GM12878 (cell line): ENCODE data around the gene TMED1.

Experiments
- CTCF ChIP-seq, 3 experiments: IDR thresholded peaks in 2 of 3; conservative IDR thresholded peaks in 1 of 3; 2 replicates each; pipeline ENCODE4 v1.5.1; 2011; ENCODE audit warnings: low read depth in 3 of 3, low read length in 3 of 3, mild to moderate bottlenecking in 3 of 3, control low read depth in 2 of 3, moderate library complexity in 2 of 3, inconsistent platforms in 1 of 3, mixed read lengths in 1 of 3; ENCODE audit not compliant: control insufficient read depth in 2 of 3, insufficient read depth in 1 of 3; ENCODE audit errors: extremely low read depth in 1 of 3
- CUX1 ChIP-seq: IDR thresholded peaks from 2 replicates; pipeline ENCODE4 v1.6.1; 2012; ENCODE audit warnings: improper control_type of control experiment, low read depth, low read length; ENCODE audit not compliant: insufficient replicate concordance
- JUND ChIP-seq: IDR thresholded peaks from 2 replicates; pipeline ENCODE4 v1.6.1; 2012; ENCODE audit warnings: low read depth, mild to moderate bottlenecking, low read length, improper control_type of control experiment, moderate library complexity
- MAX ChIP-seq: IDR thresholded peaks from 2 replicates; pipeline ENCODE4 v1.6.1; 2012; ENCODE audit warnings: low read depth, low read length, improper control_type of control experiment
- NFIC ChIP-seq: IDR thresholded peaks from 2 replicates; pipeline ENCODE4 v1.6.1; 2012; ENCODE audit warnings: low read depth, mild to moderate bottlenecking, inconsistent platforms, low read length, moderate library complexity
- PKNOX1 ChIP-seq: fragments of 450-650 bp; IDR thresholded peaks from 2 replicates; pipeline ENCODE4 v1.6.1; 2016; ENCODE audit warnings: mild to moderate bottlenecking
- POLR2AphosphoS5 ChIP-seq: IDR thresholded peaks from 2 replicates; pipeline ENCODE4 v1.6.1; 2011; ENCODE audit warnings: mild to moderate bottlenecking, low read length, inconsistent platforms

- TF ChIP-seq MAX: no peak
- TF ChIP-seq JUND: no peak
- TF ChIP-seq NFIC: no peak
- no peak for TF ChIP-seq POLR2AphosphoS5
- TF ChIP-seq CTCF (IDR thresholded peaks at IDR 0.05 in 2 of 3, conservative IDR thresholded peaks at IDR 0.05 in 1 of 3; ENCODE audit: control insufficient read depth in 2 of 3, extremely low read depth in 1 of 3, insufficient read depth in 1 of 3, low read depth in 3 of 3, low read length in 3 of 3): no peak
- TF ChIP-seq CUX1: no peak
- no peak for TF ChIP-seq PKNOX1
These were observed 19.3 kb downstream of the TMED1 start for GRCh38 chr19:10816691-10817090.
